Activated T-cell treated with anti-CD3 and anti-CD28 coated beads for 24 hours (primary cell): Measurements from ENCODE around the gene TNFAIP3.

ENCODE experiments used
- DNase-seq: peaks from one replicate; pipeline ENCODE4 v3.0.0-alpha.2; 2020; ENCODE audit warnings: low read depth

TNFAIP3 gene

DNA sequence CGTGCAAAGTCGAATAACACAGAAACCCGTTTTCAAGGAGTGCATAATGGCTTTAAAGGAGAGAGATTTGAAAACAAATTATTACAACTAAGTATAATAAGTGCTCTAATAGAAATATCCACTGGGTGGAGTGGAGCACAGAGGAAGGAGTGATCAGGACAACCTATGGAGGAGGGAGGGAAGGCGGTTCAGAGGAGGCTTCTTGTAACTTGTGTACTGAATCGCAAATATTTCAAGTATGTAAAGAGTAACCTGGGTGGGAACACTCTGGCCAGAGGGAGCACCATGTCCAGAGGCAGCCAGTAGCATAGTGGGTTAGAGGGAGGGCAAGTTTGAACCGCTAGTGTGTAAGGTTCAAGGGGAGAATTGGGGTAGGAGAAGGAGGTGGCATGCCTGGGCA is 21.6 kb upstream of the TNFAIP3 start:
- DNase-seq: no peak

DNA sequence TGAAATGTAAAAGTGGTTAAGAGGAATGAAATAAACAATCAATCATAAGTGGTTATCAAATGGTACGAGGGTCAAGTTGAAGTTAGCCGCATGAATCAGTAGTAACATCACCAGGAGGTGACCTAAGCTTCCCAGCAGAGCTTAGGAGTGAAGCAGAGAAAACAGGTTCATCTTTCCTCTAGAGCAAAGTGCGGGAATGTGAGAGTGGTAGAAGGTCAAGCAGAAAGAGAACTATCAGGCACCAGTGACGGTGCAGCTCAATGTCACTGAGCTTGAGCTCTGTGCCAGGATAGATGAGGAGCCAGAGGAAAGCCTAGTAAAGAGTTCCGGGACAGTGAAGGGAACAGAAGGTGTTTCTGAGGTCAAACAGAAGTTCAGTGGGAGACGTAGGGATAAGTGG is 20.8 kb upstream of the TNFAIP3 start:
- DNase-seq: no peak

DNA sequence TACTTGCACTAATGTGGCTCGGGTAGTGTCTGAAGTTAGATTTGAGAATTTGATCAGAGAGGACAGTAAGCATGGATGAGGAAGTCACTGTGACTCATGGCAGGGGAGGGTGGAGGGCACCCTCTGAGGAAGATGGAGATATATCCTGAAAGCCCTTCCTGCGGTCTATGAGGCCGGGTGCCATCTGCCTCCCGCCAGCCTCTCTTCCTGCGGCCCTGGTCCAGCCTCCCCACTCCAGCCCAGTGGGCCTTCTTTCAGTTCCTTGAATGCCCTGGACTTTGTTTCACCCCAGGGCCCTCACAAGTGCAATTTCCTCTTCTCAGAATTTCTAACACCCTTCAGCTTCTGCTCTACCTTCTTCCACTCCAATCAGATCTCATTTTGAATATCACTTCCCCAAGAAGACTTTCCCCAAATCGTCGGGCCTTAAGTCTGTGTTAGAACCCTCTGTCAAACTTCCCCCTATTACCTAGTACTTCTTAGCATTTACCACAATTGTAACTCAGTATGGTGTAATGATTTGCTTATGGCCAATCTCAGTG is 20.2 kb upstream of the TNFAIP3 start:
- no peak for DNase-seq

DNA sequence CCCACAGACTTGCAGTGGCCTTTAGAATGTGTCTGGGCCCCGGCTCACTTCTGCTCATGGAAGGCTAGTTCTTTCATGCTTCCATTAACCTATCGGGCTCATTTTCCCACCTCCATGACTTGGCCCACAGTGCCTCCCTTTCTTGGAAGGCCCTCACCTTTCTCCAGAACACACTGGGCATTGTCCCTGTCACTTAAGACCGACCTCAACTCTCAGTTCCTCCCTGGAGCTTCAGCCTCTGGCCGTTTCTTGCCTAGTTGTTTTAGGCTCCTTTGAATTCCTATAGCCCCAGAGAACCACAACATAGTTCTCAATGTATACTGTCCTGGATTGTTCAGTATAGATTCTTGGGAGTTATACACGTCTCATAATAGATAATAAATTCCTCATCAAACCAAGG is 19.3 kb upstream of the TNFAIP3 start:
- no peak for DNase-seq

DNA sequence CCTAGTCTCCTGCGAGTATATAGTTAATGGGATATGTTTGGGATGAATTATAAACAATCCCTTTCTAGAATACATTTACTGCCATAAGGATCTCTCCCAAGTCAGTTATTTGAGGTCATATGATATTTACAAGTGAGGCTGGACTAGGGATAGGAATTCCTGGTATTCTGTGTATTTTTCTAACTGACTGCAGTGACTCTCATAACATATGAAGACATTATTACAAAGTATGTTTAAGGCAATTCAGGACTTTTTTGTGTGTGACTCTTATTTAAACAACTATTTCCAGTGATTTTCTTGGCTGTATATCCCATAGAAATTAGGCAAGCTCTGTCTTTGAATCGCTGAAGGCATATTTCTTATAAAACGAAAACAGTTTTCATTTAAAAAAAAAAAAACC is 18.4 kb upstream of the TNFAIP3 start:
- no peak for DNase-seq

GRCh38 chr6:137849181-137849980 is 17.7 kb upstream of the TNFAIP3 start:
- no peak for DNase-seq

GRCh38 chr6:137849981-137850714 is 16.9 kb upstream of the TNFAIP3 start:
- DNase-seq: no peak

GRCh38 chr6:137850816-137851602 is 16.1 kb upstream of the TNFAIP3 start:
- no peak for DNase-seq

DNA sequence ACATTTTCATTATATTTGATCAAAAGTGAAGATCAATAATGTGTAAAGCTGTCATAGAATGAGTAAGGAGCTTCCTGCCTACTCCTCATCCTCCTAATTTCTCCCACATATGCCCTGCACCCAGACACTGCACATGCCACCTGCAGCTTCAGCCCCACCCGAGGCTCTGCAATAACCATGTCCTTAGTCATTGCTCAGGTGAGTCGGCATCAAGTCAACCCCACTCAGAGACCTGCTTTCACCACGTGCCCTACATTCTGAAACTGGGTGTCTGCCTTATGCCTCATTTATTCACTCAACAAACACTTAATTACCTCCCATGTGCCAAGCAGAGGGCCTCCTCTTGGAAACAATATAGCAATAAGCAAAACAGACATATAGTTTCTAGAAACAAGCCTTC is 15.4 kb upstream of the TNFAIP3 start:
- DNase-seq: no peak

- no peak for DNase-seq
Observed at GRCh38 chr6:137852346-137852745, 14.7 kb upstream of the TNFAIP3 start.

- DNase-seq: no peak
Observed at GRCh38 chr6:137852811-137853210, 14.2 kb upstream of the TNFAIP3 start.

- DNase-seq: no peak
Observed at GRCh38 chr6:137853569-137854213, 13.4 kb upstream of the TNFAIP3 start.

DNA sequence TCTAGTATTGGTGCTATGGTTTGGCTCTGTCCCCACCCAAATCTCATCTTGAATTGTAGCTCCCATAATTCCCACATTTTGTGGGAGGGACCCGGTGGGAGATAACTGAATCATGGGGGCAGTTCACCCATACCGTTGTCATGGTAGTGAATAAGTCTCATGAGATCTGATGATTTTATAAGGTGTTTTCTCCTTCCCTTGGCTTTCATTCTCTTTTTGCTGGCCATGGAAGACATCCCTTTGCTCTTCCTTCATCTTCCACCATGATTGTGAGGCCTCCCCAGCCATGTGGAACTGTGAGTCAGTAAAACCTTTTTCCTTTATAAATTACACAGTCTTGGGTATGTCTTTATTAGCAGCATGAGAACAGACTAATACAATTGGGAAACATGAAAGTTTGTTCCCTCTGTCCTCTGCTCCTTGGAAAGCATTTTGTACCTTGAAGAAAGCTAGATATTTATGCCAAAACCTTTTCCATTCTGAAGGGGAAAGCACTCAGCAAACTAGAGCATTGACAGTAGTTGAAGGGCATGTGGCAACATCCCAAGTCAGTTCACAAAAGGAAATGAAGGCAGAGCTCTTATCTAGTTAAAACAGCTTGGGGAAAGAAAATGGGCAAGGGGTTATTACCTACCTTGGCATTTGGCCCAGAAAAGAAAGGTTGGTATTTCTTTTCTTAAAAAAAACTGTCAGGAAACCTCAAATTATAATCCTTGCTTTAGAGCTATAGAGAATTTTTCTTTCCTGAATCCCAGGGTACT is 10.7 kb upstream of the TNFAIP3 start:
- DNase-seq: no peak

- DNase-seq: no peak
Observed at GRCh38 chr6:137859025-137859424, 8.0 kb upstream of the TNFAIP3 start.

GRCh38 chr6:137860394-137861005 is 6.6 kb upstream of the TNFAIP3 start:
- no peak for DNase-seq

- DNase-seq: no peak
Observed at GRCh38 chr6:137861550-137862337, 5.3 kb upstream of the TNFAIP3 start.

- DNase-seq: no peak
Observed at GRCh38 chr6:137862419-137863090, 4.5 kb upstream of the TNFAIP3 start.

DNA sequence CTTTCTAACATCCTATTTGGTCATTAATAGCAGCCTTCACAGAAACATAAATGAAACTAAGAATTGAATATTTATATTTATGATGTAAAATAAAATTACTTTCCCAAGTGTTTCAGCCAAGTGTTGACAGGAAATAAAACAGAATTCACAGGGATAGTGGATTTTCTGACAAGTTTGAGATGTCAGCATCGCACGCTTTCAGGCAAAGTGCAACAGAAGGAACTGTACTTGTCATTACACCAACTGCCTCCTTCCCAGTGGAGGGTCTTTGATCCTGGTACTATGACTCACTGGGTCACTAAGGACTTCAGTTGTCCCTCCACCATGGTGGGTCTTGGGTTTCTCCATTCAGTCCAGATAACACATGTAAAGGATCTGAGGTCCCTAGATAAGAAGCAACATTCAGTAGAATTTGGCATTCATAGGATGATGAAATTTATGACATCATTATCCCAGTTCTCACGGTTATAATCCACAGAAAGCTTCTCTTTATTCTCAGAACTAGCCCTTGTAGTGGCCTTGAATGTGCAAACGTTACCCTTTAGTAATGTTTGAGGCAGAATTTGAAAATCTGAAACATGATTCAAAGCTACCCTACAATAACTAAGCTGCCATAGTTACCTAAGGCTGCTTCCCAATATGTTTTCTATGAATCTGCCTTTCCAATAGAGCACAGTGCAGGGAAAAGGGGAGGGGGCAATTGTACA is 3.8 kb upstream of the TNFAIP3 start:
- DNase-seq: no peak
